ENCODE measurements around the gene ACTR3C. TPM values are rescaled to one million over a fixed set of nuclear protein-coding genes. Genes with fewer than 3 reads are reported as not detected.
"Not testable (repeated sequence)": the region's sequence is repeated elsewhere in the genome, so short reads cannot be mapped to it uniquely, and the experiment has no call there.

ACTR3C gene
- total and polyA plus RNA-seq, 4 experiments from 2014 or later: 3.6 to 17.8 (median 10.8) TPM

- POLR2A ChIA-PET (ENCODE audit: partially characterized antibody); CTCF ChIA-PET (ENCODE audit: partially characterized antibody); H3K27me3 ChIP-seq (ENCODE audit: insufficient read depth, low read length): not testable (repeated sequence)
Measured at GRCh38 chr7:150297978-150298377, 25.4 kb downstream of the ACTR3C start.

GRCh38 chr7:150296802-150297201, 26.5 kb downstream of the ACTR3C start:
- H3K36me3 Mint-ChIP-seq; H3K27ac ChIP-seq (ENCODE audit: low read depth, low read length); DNase-seq; H3K4me1 ChIP-seq (ENCODE audit: insufficient read depth, low read length); CTCF ChIA-PET (ENCODE audit: partially characterized antibody); H3K36me3 ChIP-seq (ENCODE audit: insufficient read depth, low read length); POLR2A ChIA-PET (ENCODE audit: partially characterized antibody); H3K9me3 Mint-ChIP-seq; H3K27me3 ChIP-seq (ENCODE audit: insufficient read depth, low read length); H3K4me3 Mint-ChIP-seq; intact Hi-C loops (cut with micrococcal nuclease); H3K4me3 ChIP-seq (ENCODE audit: low read length in 2 of 2); H3K27me3 Mint-ChIP-seq; H3K9me3 ChIP-seq (ENCODE audit: control insufficient read depth in 1 of 2, low read length in 2 of 2); H3K4me1 Mint-ChIP-seq; H3K27ac Mint-ChIP-seq: not testable (repeated sequence)

More at GRCh38 chr7:150297978-150298377, 25.4 kb downstream of the ACTR3C start:
- H3K9me3 ChIP-seq (ENCODE audit: control insufficient read depth in 1 of 2, low read length in 2 of 2); H3K36me3 Mint-ChIP-seq; H3K4me3 Mint-ChIP-seq; intact Hi-C loops (cut with micrococcal nuclease); H3K36me3 ChIP-seq (ENCODE audit: insufficient read depth, low read length); H3K4me3 ChIP-seq (ENCODE audit: low read length in 2 of 2); H3K27ac ChIP-seq (ENCODE audit: low read depth, low read length); H3K27me3 Mint-ChIP-seq; DNase-seq; H3K9me3 Mint-ChIP-seq; H3K4me1 ChIP-seq (ENCODE audit: insufficient read depth, low read length); H3K4me1 Mint-ChIP-seq: not testable (repeated sequence)
- H3K27ac Mint-ChIP-seq: peak overlapping the region in 1 of 7 donors; percentile 59

GRCh38 chr7:150295614-150296013, 27.7 kb downstream of the ACTR3C start:
- CTCF ChIA-PET (ENCODE audit: partially characterized antibody); H3K27ac ChIP-seq (ENCODE audit: low read depth, low read length); H3K36me3 Mint-ChIP-seq; POLR2A ChIA-PET (ENCODE audit: partially characterized antibody); H3K36me3 ChIP-seq (ENCODE audit: insufficient read depth, low read length); H3K27ac Mint-ChIP-seq; H3K4me1 Mint-ChIP-seq; H3K9me3 Mint-ChIP-seq; H3K27me3 ChIP-seq (ENCODE audit: insufficient read depth, low read length); H3K9me3 ChIP-seq (ENCODE audit: control insufficient read depth in 1 of 2, low read length in 2 of 2); H3K4me3 ChIP-seq (ENCODE audit: low read length in 2 of 2); intact Hi-C loops (cut with micrococcal nuclease); H3K4me3 Mint-ChIP-seq; DNase-seq; H3K4me1 ChIP-seq (ENCODE audit: insufficient read depth, low read length); H3K27me3 Mint-ChIP-seq: not testable (repeated sequence)

DNA sequence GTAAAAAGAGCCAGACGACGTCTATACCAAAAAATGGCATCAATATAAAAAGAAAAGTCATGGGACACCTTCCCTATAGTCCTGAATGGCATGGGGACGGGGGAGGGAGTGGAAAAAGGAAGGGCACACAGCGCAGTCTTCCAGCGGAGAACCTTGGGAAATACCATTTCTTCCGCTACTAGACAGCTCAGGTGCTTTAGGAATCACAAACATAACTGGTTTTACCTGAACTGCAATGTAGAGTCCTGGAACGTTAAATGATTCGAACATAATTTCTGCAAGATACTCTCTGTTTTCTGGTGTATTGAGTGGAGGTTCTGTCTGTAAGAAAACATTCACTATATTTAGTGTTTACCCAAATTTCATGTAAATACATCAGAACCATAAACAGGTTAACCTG, 28.3 kb downstream of the ACTR3C start:
- not testable (repeated sequence) for H3K27ac ChIP-seq (ENCODE audit: low read depth, low read length)

GRCh38 chr7:150290317-150290716, 33.0 kb downstream of the ACTR3C start:
- H3K9me3 ChIP-seq (ENCODE audit: control insufficient read depth in 1 of 2, low read length in 2 of 2); H3K27me3 Mint-ChIP-seq; H3K27ac Mint-ChIP-seq; H3K27ac ChIP-seq (ENCODE audit: low read depth, low read length); H3K36me3 Mint-ChIP-seq; H3K9me3 Mint-ChIP-seq; POLR2A ChIA-PET (ENCODE audit: partially characterized antibody); H3K4me1 ChIP-seq (ENCODE audit: insufficient read depth, low read length); H3K4me3 Mint-ChIP-seq; H3K27me3 ChIP-seq (ENCODE audit: insufficient read depth, low read length); H3K4me1 Mint-ChIP-seq; H3K36me3 ChIP-seq (ENCODE audit: insufficient read depth, low read length); H3K4me3 ChIP-seq (ENCODE audit: low read length in 2 of 2); CTCF ChIA-PET (ENCODE audit: partially characterized antibody); intact Hi-C loops (cut with micrococcal nuclease); DNase-seq: not testable (repeated sequence)

More for the DNA sequence above, 28.3 kb downstream of the ACTR3C start:
- H3K4me1 ChIP-seq (ENCODE audit: insufficient read depth, low read length); intact Hi-C loops (cut with micrococcal nuclease); H3K27me3 ChIP-seq (ENCODE audit: insufficient read depth, low read length); H3K4me3 ChIP-seq (ENCODE audit: low read length in 2 of 2); H3K36me3 Mint-ChIP-seq; POLR2A ChIA-PET (ENCODE audit: partially characterized antibody); H3K4me3 Mint-ChIP-seq; CTCF ChIA-PET (ENCODE audit: partially characterized antibody); H3K27ac Mint-ChIP-seq; H3K27me3 Mint-ChIP-seq; H3K4me1 Mint-ChIP-seq; DNase-seq; H3K9me3 Mint-ChIP-seq; H3K9me3 ChIP-seq (ENCODE audit: control insufficient read depth in 1 of 2, low read length in 2 of 2); H3K36me3 ChIP-seq (ENCODE audit: insufficient read depth, low read length): not testable (repeated sequence)

DNA sequence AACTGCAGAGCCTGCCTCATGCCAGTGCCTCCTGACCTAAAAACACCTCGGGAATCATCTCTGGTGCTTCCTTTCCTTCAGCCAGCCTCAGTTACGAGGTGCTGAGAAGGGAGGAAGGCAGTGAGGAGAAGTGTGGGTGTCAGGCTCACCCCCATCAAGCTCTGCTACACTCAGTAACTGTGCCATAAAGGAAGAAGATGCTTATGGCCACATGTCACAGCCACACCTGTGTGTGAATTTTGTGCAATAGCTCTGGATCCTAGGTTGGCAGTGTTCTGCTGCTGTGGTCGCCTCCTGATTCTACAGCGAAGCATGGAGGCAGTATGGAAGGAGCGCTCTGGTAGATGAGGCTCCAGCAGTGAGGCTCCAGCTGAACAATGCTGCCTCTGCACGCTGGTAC, 34.5 kb downstream of the ACTR3C start:
- H3K4me1 ChIP-seq (ENCODE audit: insufficient read depth, low read length); POLR2A ChIA-PET (ENCODE audit: partially characterized antibody); H3K27me3 Mint-ChIP-seq; H3K36me3 ChIP-seq (ENCODE audit: insufficient read depth, low read length); H3K9me3 Mint-ChIP-seq; H3K27ac ChIP-seq (ENCODE audit: low read depth, low read length); H3K4me3 ChIP-seq (ENCODE audit: low read length in 2 of 2); H3K27ac Mint-ChIP-seq; H3K4me3 Mint-ChIP-seq; H3K36me3 Mint-ChIP-seq; H3K4me1 Mint-ChIP-seq; DNase-seq; H3K9me3 ChIP-seq (ENCODE audit: control insufficient read depth in 1 of 2, low read length in 2 of 2); H3K27me3 ChIP-seq (ENCODE audit: insufficient read depth, low read length): not testable (repeated sequence)
- intact Hi-C loops (cut with micrococcal nuclease): loop anchor here (5.0 kb wide), 1 partner anchor 698 kb away; no protein-coding TSS in a partner anchor
- CTCF ChIA-PET (ENCODE audit: partially characterized antibody): interaction anchor here (1.0 kb wide), 1 partner anchor 133 kb away, joined by 3 read pairs; no protein-coding TSS in a partner anchor

DNA sequence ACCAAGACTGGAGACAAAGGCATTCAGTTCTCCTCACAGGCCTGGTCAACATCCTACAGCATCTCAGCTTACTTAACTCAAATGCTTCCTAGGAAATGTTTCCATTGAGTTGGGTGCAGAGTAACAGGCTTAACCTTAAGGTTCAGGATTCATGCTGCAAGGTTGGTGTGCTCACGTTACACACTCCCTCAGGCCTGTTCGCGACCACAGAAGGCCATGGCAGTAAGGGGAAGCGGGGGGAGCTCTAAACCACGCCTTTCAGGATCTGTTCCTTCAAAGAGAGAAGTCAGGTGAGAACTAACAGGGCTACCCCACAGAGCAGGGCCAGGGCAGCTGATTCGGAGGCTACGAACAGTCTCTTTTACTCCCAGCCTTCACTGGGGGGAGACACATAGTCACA, 35.5 kb downstream of the ACTR3C start:
- DNase-seq; H3K4me1 Mint-ChIP-seq; CTCF ChIA-PET (ENCODE audit: partially characterized antibody); H3K27me3 Mint-ChIP-seq; H3K27ac ChIP-seq (ENCODE audit: low read depth, low read length); H3K36me3 Mint-ChIP-seq; H3K36me3 ChIP-seq (ENCODE audit: insufficient read depth, low read length); H3K4me1 ChIP-seq (ENCODE audit: insufficient read depth, low read length); H3K9me3 ChIP-seq (ENCODE audit: control insufficient read depth in 1 of 2, low read length in 2 of 2); H3K9me3 Mint-ChIP-seq; H3K4me3 Mint-ChIP-seq; H3K27me3 ChIP-seq (ENCODE audit: insufficient read depth, low read length); H3K27ac Mint-ChIP-seq; H3K4me3 ChIP-seq (ENCODE audit: low read length in 2 of 2): not testable (repeated sequence)
- intact Hi-C loops (cut with micrococcal nuclease): loop anchor here (2.0 to 5.0 kb wide), 3 partner anchors 133 to 699 kb away; no protein-coding TSS in a partner anchor
- POLR2A ChIA-PET (ENCODE audit: partially characterized antibody): interaction anchor here (0.6 kb wide), 1 partner anchor 871 kb away, joined by 3 read pairs; no protein-coding TSS in a partner anchor
